Measurements from ENCODE around the gene AOX1.

- TF ChIP-seq GATA2 (IDR thresholded peaks at IDR 0.05; ENCODE audit: low read depth, low read length) (no peak), GATA3 (IDR thresholded peaks at IDR 0.05; ENCODE audit: low read depth, low read length) (no peak)
Measured at GRCh38 chr2:200608341-200609027, 22.7 kb downstream of the AOX1 start.
